ENCODE results near the gene SFMBT1.

DNA sequence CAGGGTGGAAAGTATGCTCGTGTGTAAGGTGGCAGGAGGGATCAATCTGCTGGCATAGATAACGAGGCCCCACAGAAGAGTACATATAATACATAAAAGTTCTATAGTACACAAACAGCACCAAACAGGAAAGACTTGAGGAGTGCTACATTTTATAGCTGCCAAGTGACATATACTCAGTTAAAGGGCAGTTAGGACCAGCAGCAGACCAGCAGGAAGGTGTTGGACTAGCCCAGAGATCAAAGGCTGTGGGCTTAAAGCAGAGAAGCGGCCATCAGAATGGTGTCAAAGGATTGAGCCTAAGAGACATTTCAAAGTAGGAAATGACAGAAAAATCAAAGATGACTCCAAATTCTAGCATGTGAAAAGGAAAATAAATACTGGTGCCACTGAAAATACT, 34.5 kb downstream of the SFMBT1 start:
- TF ChIP-seq, protein P1, sequence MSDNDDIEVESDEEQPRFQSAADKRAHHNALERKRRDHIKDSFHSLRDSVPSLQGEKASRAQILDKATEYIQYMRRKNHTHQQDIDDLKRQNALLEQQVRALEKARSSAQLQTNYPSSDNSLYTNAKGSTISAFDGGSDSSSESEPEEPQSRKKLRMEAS (IDR thresholded peaks at IDR 0.05; ENCODE audit: low read depth) = no peak
- TF ChIP-seq TCF12 (IDR thresholded peaks at IDR 0.05) (no peak), RCOR1 (IDR thresholded peaks at IDR 0.05; ENCODE audit: low read length) (no peak), POLR2AphosphoS5 (IDR thresholded peaks at IDR 0.05; ENCODE audit: low read depth, low read length) (no peak), CHD2 (IDR thresholded peaks at IDR 0.05; ENCODE audit: low read length, partially characterized antibody) (no peak), RAD21 (IDR thresholded peaks at IDR 0.05; ENCODE audit: low read length) (no peak)
- TF ChIP-seq, protein P2, sequence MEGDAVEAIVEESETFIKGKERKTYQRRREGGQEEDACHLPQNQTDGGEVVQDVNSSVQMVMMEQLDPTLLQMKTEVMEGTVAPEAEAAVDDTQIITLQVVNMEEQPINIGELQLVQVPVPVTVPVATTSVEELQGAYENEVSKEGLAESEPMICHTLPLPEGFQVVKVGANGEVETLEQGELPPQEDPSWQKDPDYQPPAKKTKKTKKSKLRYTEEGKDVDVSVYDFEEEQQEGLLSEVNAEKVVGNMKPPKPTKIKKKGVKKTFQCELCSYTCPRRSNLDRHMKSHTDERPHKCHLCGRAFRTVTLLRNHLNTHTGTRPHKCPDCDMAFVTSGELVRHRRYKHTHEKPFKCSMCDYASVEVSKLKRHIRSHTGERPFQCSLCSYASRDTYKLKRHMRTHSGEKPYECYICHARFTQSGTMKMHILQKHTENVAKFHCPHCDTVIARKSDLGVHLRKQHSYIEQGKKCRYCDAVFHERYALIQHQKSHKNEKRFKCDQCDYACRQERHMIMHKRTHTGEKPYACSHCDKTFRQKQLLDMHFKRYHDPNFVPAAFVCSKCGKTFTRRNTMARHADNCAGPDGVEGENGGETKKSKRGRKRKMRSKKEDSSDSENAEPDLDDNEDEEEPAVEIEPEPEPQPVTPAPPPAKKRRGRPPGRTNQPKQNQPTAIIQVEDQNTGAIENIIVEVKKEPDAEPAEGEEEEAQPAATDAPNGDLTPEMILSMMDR (IDR thresholded peaks at IDR 0.05) = no peak
